Type B pancreatic cell (in vitro differentiated cells): Measurements from ENCODE around the gene MTR. TPM values are rescaled to one million over a fixed set of nuclear protein-coding genes. Genes with fewer than 3 reads are reported as not detected.

ENCODE experiments used
- DNase-seq: peaks from one replicate; pipeline ENCODE4 v3.0.0; 2021; ENCODE audit warnings: mixed read lengths; ENCODE audit not compliant: unreplicated experiment; ENCODE audit errors: extremely low spot score
- H3K27ac Mint-ChIP-seq: 2 replicates; pipeline ENCODE4 v1.8.0; 2021; ENCODE audit warnings: mild to moderate bottlenecking, mixed read lengths
- H3K27me3 Mint-ChIP-seq: 2 replicates; pipeline ENCODE4 v1.8.0; 2021; ENCODE audit warnings: mixed read lengths
- H3K36me3 Mint-ChIP-seq: 2 replicates; pipeline ENCODE4 v1.8.0; 2021; ENCODE audit warnings: mixed read lengths
- H3K4me1 Mint-ChIP-seq: one replicate; pipeline ENCODE4 v1.8.0; 2021; ENCODE audit warnings: mixed read lengths; ENCODE audit not compliant: unreplicated experiment
- H3K4me3 Mint-ChIP-seq: 2 replicates; pipeline ENCODE4 v1.8.0; 2021; ENCODE audit warnings: mild to moderate bottlenecking, mixed read lengths
- H3K9me3 Mint-ChIP-seq: 2 replicates; pipeline ENCODE4 v1.8.0; 2021; ENCODE audit warnings: mixed read lengths
- CTCF ChIP-seq: fragments of 200-600 bp; sonication (generic); conservative IDR thresholded peaks from 2 replicates; pipeline ENCODE4 v1.5.0; 2021; ENCODE audit warnings: antibody characterized with exemption, mild to moderate bottlenecking
- total RNA-seq: library from RNA; stranded (reverse); gene quantifications from 2 replicates; pipeline ENCODE4 v1.2.1, GENCODE V29; 2021; ENCODE audit warnings: low replicate concordance

The MTR gene
- total RNA-seq, 1 donor from 2014 or later = 44.1 TPM

DNA sequence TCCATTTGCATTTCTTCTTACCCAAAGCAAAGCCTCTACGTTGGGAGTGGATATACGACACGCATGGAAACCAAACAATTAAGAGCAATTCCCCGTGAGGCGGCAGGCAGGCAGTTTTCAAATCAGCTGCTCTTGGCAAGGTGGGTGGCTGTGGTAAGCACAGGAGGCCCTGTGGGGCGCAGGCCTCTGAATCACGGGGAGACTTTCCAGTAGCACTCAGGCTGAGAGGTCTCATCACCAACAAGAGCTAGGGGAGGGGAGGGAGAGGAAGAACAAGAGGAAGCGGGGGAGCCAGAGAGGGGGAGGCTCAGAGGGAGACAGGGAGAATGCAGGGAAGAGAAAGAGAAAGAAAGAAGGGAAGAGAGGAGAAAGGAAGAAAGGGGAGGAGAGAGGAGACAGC, 152.7 kb downstream of the MTR start:
- no peak for TF ChIP-seq CTCF
- H3K4me3 Mint-ChIP-seq = no peak overlapping the region
- H3K36me3 Mint-ChIP-seq = no peaks in the 10 kb centered on the region
- no peak overlapping the region for H3K27ac Mint-ChIP-seq
- peaks cover 5% of the 10 kb centered on the region for H3K4me1 Mint-ChIP-seq
- no peak for DNase-seq
- peaks cover 3% of the 10 kb centered on the region for H3K9me3 Mint-ChIP-seq
- no peaks in the 10 kb centered on the region for H3K27me3 Mint-ChIP-seq

- H3K9me3 Mint-ChIP-seq = peaks cover 3% of the 10 kb centered on the region
- no peak for TF ChIP-seq CTCF
- H3K27me3 Mint-ChIP-seq = no peaks in the 10 kb centered on the region
- H3K4me3 Mint-ChIP-seq = no peak overlapping the region
- no peak for DNase-seq
- H3K27ac Mint-ChIP-seq = no peak overlapping the region
- H3K36me3 Mint-ChIP-seq = no peaks in the 10 kb centered on the region
- peaks cover 5% of the 10 kb centered on the region for H3K4me1 Mint-ChIP-seq
Measured at GRCh38 chr1:236948381-236948780, 153.3 kb downstream of the MTR start.

GRCh38 chr1:236948996-236949395, 153.9 kb downstream of the MTR start:
- no peak for TF ChIP-seq CTCF
- Mint-ChIP-seq H3K9me3 (peaks cover 3% of the 10 kb centered on the region), H3K36me3 (no peaks in the 10 kb centered on the region), H3K27me3 (no peaks in the 10 kb centered on the region), H3K27ac (no peak overlapping the region), H3K4me1 (peaks cover 5% of the 10 kb centered on the region), H3K4me3 (no peak overlapping the region)
- no peak for DNase-seq

GRCh38 chr1:236950365-236950764, 155.3 kb downstream of the MTR start:
- no peak for TF ChIP-seq CTCF
- Mint-ChIP-seq H3K4me1 (peaks cover 5% of the 10 kb centered on the region), H3K36me3 (no peaks in the 10 kb centered on the region), H3K4me3 (no peak overlapping the region), H3K27me3 (no peaks in the 10 kb centered on the region), H3K27ac (no peak overlapping the region), H3K9me3 (peaks cover 4% of the 10 kb centered on the region)
- no peak for DNase-seq

GRCh38 chr1:236951672-236952071, 156.6 kb downstream of the MTR start:
- H3K4me3 Mint-ChIP-seq = no peak overlapping the region
- no peaks in the 10 kb centered on the region for H3K36me3 Mint-ChIP-seq
- peaks cover 4% of the 10 kb centered on the region for H3K9me3 Mint-ChIP-seq
- H3K27me3 Mint-ChIP-seq = no peaks in the 10 kb centered on the region
- no peak for TF ChIP-seq CTCF
- H3K27ac Mint-ChIP-seq = no peak overlapping the region
- peaks cover 5% of the 10 kb centered on the region for H3K4me1 Mint-ChIP-seq
- DNase-seq = no peak
